Muscle of arm (tissue), 14 donors: ENCODE data around the gene PLXNB2. TPM values are rescaled to one million over a fixed set of nuclear protein-coding genes. Genes with fewer than 3 reads are reported as not detected.
A peak's percentile ranks its signal among the peaks of the same experiment; 100 is the strongest.
"Not testable (repeated sequence)": the region's sequence is repeated elsewhere in the genome, so short reads cannot be mapped to it uniquely, and the experiment has no call there.

Experiments used
- DNase-seq: peaks from one replicate; pipeline ENCODE4 v3.0.0-alpha.2; 2013
- long read RNA-seq, 11 donors: transcript quantifications; one replicate each; lab custom pipeline, GENCODE V29; 2026
- polyA plus RNA-seq, 12 donors: library from polyadenylated mRNA; unstranded; fragments of 120-200 nt; gene quantifications; one replicate each; pipeline ENCODE4 v1.2.1, GENCODE V29; 2013; ENCODE audit not compliant: insufficient read length in 12 of 12

PLXNB2 gene
- 100 to 1,000 TPM in 3 of 12 donors, 10 to 100 TPM in 8, not detected in 1; 67.3 to 124 (median 74.3) TPM for polyA plus RNA-seq
- long read RNA-seq, donor 1, full-length matches to known transcripts = 3 of 3 reads
- long read RNA-seq, donor 1, partial matches to known transcripts = 0 of 3 reads
- long read RNA-seq, donor 1, other reads (novel, unspliced or antisense) = 0 of 3 reads
- long read RNA-seq, donor 2, partial matches to known transcripts = 5 of 5 reads
- long read RNA-seq, donor 2, other reads (novel, unspliced or antisense) = 0 of 5 reads
- long read RNA-seq, donor 3, partial matches to known transcripts = 0 of 1 reads
- long read RNA-seq, donor 3, other reads (novel, unspliced or antisense) = 0 of 1 reads
- long read RNA-seq, donor 4, partial matches to known transcripts = 0 of 1 reads
- long read RNA-seq, donor 4, other reads (novel, unspliced or antisense) = 0 of 1 reads
- long read RNA-seq, donor 5, full-length matches to known transcripts = 2 of 2 reads
- long read RNA-seq, donor 5, partial matches to known transcripts = 0 of 2 reads
- long read RNA-seq, donor 5, other reads (novel, unspliced or antisense) = 0 of 2 reads
- long read RNA-seq, donor 6, partial matches to known transcripts = 0 of 1 reads
- long read RNA-seq, donor 6, other reads (novel, unspliced or antisense) = 0 of 1 reads
- long read RNA-seq, donor 7, partial matches to known transcripts = 0 of 2 reads
- long read RNA-seq, donor 7, other reads (novel, unspliced or antisense) = 0 of 2 reads
- long read RNA-seq, donor 8, full-length matches to known transcripts = 2 of 7 reads
- long read RNA-seq, donor 8, partial matches to known transcripts = 5 of 7 reads
- long read RNA-seq, donor 8, other reads (novel, unspliced or antisense) = 0 of 7 reads
- long read RNA-seq, donor 9, partial matches to known transcripts = 0 of 2 reads
- long read RNA-seq, donor 9, other reads (novel, unspliced or antisense) = 0 of 2 reads
- long read RNA-seq, donor 10, full-length matches to known transcripts = 2 of 2 reads
- long read RNA-seq, donor 10, partial matches to known transcripts = 0 of 2 reads
- long read RNA-seq, donor 10, other reads (novel, unspliced or antisense) = 0 of 2 reads
- long read RNA-seq, donor 11, partial matches to known transcripts = 25 of 27 reads
- long read RNA-seq, donor 11, other reads (novel, unspliced or antisense) = 0 of 27 reads

DNA sequence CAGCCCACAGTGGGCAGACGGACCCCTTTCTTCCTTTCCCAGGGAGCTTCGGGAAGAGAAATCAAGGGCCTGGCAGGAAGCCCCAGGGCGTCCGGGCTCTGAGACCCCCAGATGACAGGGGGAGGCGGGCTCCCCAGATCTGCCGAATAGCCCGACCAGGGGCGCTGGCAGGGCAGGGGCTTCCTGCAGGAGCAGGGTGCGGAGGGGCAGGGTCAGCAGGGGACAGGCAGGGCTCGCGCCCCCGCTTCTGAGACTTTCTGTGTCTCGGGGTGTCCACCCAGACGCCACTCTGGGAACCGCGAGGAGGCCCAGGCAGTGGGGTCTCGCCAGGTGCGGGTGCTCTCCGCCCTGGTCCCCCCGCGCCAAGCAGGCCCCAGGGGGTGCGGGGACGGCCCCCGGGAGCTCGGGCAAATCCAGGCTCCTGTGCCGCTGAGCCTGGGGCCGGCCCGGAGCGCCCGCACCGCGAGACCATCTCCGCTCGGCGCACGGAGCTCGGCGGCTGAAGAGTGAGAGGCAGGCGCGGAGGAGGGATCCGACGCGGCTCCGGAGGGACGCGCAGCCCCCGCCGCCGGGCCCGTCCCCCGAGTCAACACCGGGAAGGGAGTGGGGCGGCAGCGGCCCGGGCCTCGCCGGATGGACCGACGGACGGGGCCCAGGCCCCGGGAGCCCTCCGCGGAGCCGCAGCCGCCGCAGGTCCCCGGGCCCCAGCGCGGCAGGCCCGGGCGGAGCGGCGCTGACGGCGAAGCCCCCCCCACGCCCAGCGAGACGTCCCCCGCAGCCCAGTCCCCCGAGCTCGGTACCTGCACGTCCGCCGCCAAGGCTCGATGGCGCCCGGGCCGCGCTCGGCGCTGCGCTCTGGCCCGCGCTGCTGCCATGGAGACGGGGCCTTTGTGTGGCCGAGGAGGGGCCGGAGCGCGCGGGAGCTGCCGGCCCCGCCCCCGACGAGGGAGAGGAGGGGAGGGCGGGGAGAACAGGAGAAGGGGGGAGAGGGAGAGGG, at the start of gene PLXNB2:
PLXNB2 (minus strand) TSS at position 894 of the 997 bp plus-strand sequence. CDS start 17,062 bp downstream, outside the sequence.
- peak; percentile 84 for DNase-seq

DNA sequence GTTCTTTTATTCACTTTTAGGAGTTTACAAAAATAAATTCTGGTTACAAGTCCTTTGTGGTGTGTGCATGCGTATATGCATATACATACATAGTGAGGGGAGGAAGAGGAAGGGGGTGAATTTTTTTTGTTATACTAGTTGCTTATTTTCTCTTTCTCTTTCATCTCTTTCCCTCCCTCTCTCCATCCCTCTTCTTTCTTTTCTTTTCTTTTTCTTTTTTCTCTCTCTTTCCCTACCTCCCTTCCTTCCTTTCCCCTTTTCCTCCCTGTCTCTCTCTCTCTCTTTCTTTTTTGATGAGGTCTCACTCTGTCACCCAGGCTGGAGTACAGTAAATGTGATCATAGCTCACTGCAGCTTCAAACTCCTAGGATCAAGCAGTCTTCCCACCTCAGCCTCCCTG, 49.8 kb upstream of the PLXNB2 start:
- no peak for DNase-seq

- no peak for DNase-seq
Measured at GRCh38 chr22:50356186-50356585, 48.7 kb upstream of the PLXNB2 start.

DNA sequence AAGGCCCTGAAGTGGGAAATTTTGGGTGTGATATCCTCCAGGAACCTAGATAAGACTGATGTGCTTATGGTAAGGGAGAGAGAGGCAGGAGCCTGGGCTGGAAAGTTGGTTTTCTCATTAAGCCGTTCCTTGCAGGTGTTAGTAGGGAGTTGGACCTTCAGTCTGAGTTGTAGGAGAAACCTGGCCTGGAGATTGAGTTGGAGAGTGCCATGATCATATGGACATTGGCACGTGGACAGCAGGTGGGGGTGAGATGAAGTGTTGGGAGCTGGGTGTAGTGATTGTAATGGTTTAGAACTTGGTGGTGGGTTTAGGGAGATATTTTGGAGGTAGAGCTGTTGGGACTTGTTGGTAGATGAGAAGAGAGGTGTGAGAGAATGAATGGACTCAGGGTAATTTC, 40.6 kb upstream of the PLXNB2 start:
- DNase-seq = no peak

DNA sequence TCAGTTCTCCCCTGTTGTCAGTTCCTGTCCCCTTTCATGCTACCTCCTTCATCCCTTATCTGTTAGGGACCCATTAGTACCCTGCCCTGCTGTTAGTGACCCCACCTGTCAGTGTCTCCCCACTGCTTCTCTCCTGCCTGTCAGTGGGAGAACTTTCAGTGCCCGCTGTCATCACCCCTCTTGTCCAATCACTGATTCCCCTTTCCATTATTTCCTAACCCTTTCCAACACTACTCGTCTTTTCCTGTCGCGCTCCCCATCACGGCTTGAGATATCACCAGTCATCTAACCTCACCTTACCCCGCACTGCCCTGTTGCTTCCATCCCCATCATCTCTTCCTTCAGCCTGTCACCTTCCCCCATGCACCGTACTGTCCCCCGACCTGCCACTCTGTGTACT, 39.7 kb upstream of the PLXNB2 start:
- no peak for DNase-seq

GRCh38 chr22:50346470-50346869, 39.0 kb upstream of the PLXNB2 start:
- no peak for DNase-seq

- DNase-seq = no peak
Measured at GRCh38 chr22:50343541-50343935, 36.1 kb upstream of the PLXNB2 start.

GRCh38 chr22:50342651-50343540, 35.5 kb upstream of the PLXNB2 start, which contains the start of gene PPP6R2:
PPP6R2 (plus strand) TSS chr22:50343327; CDS start chr22:50393909, 50,582 bp downstream.
- DNase-seq = peak; percentile 64

DNA sequence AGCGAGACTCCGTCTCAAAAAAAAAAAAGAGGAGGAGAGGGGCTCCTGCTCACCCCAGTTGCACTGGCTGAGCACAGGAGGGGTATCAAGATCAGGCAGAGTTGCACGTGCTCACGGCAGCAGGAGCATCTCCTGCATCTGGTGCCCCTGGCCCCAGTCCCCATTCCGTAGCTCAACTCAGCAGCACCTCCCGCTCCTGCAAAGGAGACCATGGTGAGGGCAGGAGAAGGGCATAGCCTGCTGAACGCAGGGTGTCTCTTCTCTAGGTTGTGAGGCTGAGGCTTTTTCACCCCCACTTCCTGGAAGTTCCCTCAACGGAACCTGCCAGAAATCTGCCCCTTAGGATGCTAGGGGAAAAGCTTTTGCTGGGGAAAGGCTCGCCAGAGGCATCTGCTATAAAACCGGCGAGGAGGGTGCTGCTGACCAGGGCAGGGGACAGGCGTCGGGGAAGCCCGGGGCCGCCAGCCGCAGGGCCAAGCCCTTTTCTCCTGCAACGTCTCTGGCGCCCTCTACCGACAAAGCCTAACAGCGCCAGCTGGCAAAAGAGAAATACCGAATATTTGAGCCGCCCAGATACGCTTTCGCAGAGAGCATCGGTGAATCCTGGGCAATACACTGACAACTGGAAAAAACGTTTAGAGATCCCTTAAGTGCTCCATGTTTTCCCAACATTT, 34.7 kb upstream of the PLXNB2 start:
- DNase-seq = peak; percentile 91

GRCh38 chr22:50339945-50340879, 32.8 kb upstream of the PLXNB2 start:
- no peak for DNase-seq

GRCh38 chr22:50338860-50339462, 31.5 kb upstream of the PLXNB2 start:
- no peak for DNase-seq

DNA sequence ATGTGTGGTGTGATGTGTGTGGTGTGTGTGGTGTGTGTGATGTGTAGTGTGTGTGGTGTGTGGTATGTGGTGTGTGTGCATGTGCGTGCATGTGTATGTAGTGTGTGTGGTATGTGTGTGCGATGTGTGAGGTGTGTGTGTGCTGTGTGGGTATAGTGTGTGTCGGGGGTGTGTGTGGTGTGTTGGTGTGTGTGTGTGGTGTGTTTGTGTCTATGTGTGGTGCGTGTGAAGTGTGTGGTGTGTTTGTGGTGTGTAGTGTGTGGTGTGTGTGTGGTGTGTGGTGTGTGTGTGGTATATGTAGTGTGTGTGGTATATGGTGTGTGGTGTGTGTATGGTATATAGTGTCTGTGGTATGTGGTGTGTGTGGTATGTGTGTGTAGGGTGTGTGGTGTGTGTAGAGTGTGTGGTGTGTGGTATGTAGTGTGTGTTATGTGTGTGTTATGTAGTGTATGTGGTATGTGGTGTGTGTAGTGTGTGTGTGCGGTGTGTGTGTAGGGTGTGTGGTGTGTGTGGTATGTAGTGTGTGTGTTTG, 30.7 kb upstream of the PLXNB2 start:
- no peak for DNase-seq

GRCh38 chr22:50337262-50338041, 30.0 kb upstream of the PLXNB2 start:
- no peak for DNase-seq

DNA sequence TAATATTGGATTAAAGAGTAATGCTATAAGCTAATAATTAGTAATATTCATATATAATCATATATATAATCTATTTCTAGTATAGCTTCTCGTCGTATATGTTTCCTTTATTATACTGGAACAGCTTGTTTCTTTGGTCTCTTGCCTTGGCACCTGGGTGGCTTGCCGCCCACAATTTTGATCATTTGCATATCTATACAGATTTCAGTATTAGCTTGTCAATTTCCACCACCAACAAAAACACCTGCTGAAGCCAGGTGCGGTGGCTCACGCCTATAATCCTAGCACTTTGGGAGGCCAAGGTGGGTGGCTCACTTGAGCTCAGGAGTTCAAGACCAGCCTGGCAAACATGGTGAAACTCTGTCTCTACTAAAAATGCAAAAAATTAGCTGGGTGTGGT, 27.0 kb upstream of the PLXNB2 start:
- DNase-seq = not testable (repeated sequence)

DNA sequence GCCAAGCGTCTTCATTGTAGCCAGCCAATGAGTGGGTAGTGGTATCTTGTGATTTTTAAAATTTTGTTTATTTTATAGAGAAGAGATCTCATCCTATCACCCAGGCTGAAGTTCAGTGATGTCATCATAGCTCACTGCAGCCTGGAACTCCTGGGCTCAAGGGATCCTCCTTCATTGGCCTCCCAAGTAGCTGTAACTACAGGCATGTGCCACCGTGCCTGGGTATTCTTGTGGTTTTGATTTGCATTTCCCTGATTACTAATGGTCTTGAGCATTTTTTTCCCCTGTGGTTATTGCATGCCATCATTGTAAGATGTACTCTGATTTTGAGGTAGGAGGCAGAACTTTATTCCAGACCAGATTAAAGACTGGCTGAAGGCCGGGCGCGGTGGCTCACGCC, 21.8 kb upstream of the PLXNB2 start:
- DNase-seq = no peak

- DNase-seq = no peak
Measured at GRCh38 chr22:50327711-50328019, 20.2 kb upstream of the PLXNB2 start.
